ENCODE results near the gene NDUFA5. TPM values are rescaled to one million over a fixed set of nuclear protein-coding genes. Genes with fewer than 3 reads are reported as not detected.
"Not testable (repeated sequence)": the region's sequence is repeated elsewhere in the genome, so short reads cannot be mapped to it uniquely, and the experiment has no call there.

Gene NDUFA5
- total RNA-seq, 1 donor: 53.7 TPM

GRCh38 chr7:123571684-123572083 lies 14.1 kb upstream of the NDUFA5 start:
- H3K9me3 ChIP-seq (ENCODE audit: low read depth, low read length): no peaks in the 10 kb centered on the region
- H3K27me3 ChIP-seq (ENCODE audit: insufficient read depth, low read length): peaks cover 10% of the 10 kb centered on the region
- no peaks in the 10 kb centered on the region for H3K4me1 ChIP-seq (ENCODE audit: insufficient read depth, low read length)
- H3K4me3 ChIP-seq (ENCODE audit: low read length): no peak overlapping the region

- H3K9me3 ChIP-seq (ENCODE audit: low read depth, low read length): no peaks in the 10 kb centered on the region
- H3K4me1 ChIP-seq (ENCODE audit: insufficient read depth, low read length): no peaks in the 10 kb centered on the region
- H3K27me3 ChIP-seq (ENCODE audit: insufficient read depth, low read length): peaks cover 6% of the 10 kb centered on the region
- no peak overlapping the region for H3K4me3 ChIP-seq (ENCODE audit: low read length)
Measured at GRCh38 chr7:123571187-123571586, 13.6 kb upstream of the NDUFA5 start.

GRCh38 chr7:123570390-123571182 lies 13.0 kb upstream of the NDUFA5 start:
- Histone ChIP-seq H3K27me3 (ENCODE audit: insufficient read depth, low read length) (peaks cover 5% of the 10 kb centered on the region), H3K4me1 (ENCODE audit: insufficient read depth, low read length) (no peaks in the 10 kb centered on the region), H3K9me3 (ENCODE audit: low read depth, low read length) (no peaks in the 10 kb centered on the region), H3K4me3 (ENCODE audit: low read length) (no peak overlapping the region)

- H3K9me3 ChIP-seq (ENCODE audit: low read depth, low read length): no peaks in the 10 kb centered on the region
- H3K4me1 ChIP-seq (ENCODE audit: insufficient read depth, low read length): no peaks in the 10 kb centered on the region
Measured at GRCh38 chr7:123569352-123570010, 11.9 kb upstream of the NDUFA5 start.

GRCh38 chr7:123562121-123562520 lies 4.5 kb upstream of the NDUFA5 start:
- H3K27me3 ChIP-seq (ENCODE audit: insufficient read depth, low read length): no peaks in the 10 kb centered on the region
- H3K4me3 ChIP-seq (ENCODE audit: low read length): no peak overlapping the region
- peaks cover under 1% of the 10 kb centered on the region for H3K4me1 ChIP-seq (ENCODE audit: insufficient read depth, low read length)
- no peaks in the 10 kb centered on the region for H3K9me3 ChIP-seq (ENCODE audit: low read depth, low read length)

More at GRCh38 chr7:123569352-123570010, 11.9 kb upstream of the NDUFA5 start:
- H3K27me3 ChIP-seq (ENCODE audit: insufficient read depth, low read length): no peaks in the 10 kb centered on the region
- H3K4me3 ChIP-seq (ENCODE audit: low read length): no peak overlapping the region

- H3K4me3 ChIP-seq (ENCODE audit: low read length): peak overlapping the region; percentile 87
Measured at GRCh38 chr7:123558289-123558874, 764 bp upstream of the NDUFA5 start.

GRCh38 chr7:123557016-123557397 lies 611 bp downstream of the NDUFA5 start:
- Histone ChIP-seq H3K4me3 (ENCODE audit: low read length) (peak overlapping the region; percentile 87), H3K9me3 (ENCODE audit: low read depth, low read length) (no peaks in the 10 kb centered on the region), H3K4me1 (ENCODE audit: insufficient read depth, low read length) (peaks cover 17% of the 10 kb centered on the region), H3K27me3 (ENCODE audit: insufficient read depth, low read length) (no peaks in the 10 kb centered on the region)

More at GRCh38 chr7:123558289-123558874, 764 bp upstream of the NDUFA5 start:
- Histone ChIP-seq H3K9me3 (ENCODE audit: low read depth, low read length) (no peaks in the 10 kb centered on the region), H3K4me1 (ENCODE audit: insufficient read depth, low read length) (peaks cover 17% of the 10 kb centered on the region), H3K27me3 (ENCODE audit: insufficient read depth, low read length) (no peaks in the 10 kb centered on the region)

- H3K4me3 ChIP-seq (ENCODE audit: low read length): no peak overlapping the region
Measured at GRCh38 chr7:123555484-123555883, 2.1 kb downstream of the NDUFA5 start.

GRCh38 chr7:123553159-123553558 lies 4.5 kb downstream of the NDUFA5 start:
- Histone ChIP-seq H3K27me3 (ENCODE audit: insufficient read depth, low read length) (no peaks in the 10 kb centered on the region), H3K4me3 (ENCODE audit: low read length) (no peak overlapping the region), H3K4me1 (ENCODE audit: insufficient read depth, low read length) (peaks cover 17% of the 10 kb centered on the region), H3K9me3 (ENCODE audit: low read depth, low read length) (no peaks in the 10 kb centered on the region)

More at GRCh38 chr7:123555484-123555883, 2.1 kb downstream of the NDUFA5 start:
- H3K27me3 ChIP-seq (ENCODE audit: insufficient read depth, low read length): no peaks in the 10 kb centered on the region
- no peaks in the 10 kb centered on the region for H3K9me3 ChIP-seq (ENCODE audit: low read depth, low read length)
- H3K4me1 ChIP-seq (ENCODE audit: insufficient read depth, low read length): peaks cover 17% of the 10 kb centered on the region

- Histone ChIP-seq H3K4me3 (ENCODE audit: low read length) (no peak overlapping the region), H3K4me1 (ENCODE audit: insufficient read depth, low read length) (peaks cover 17% of the 10 kb centered on the region), H3K27me3 (ENCODE audit: insufficient read depth, low read length) (no peaks in the 10 kb centered on the region), H3K9me3 (ENCODE audit: low read depth, low read length) (no peaks in the 10 kb centered on the region)
Measured at GRCh38 chr7:123552641-123553040, 5.0 kb downstream of the NDUFA5 start.

- not testable (repeated sequence) for H3K27me3 ChIP-seq (ENCODE audit: insufficient read depth, low read length); H3K9me3 ChIP-seq (ENCODE audit: low read depth, low read length); H3K4me3 ChIP-seq (ENCODE audit: low read length)
- H3K4me1 ChIP-seq (ENCODE audit: insufficient read depth, low read length): peaks cover 16% of the 10 kb centered on the region
Measured at GRCh38 chr7:123552134-123552533, 5.5 kb downstream of the NDUFA5 start.

GRCh38 chr7:123548406-123548805 lies 9.2 kb downstream of the NDUFA5 start:
- no peaks in the 10 kb centered on the region for H3K27me3 ChIP-seq (ENCODE audit: insufficient read depth, low read length)
- no peaks in the 10 kb centered on the region for H3K9me3 ChIP-seq (ENCODE audit: low read depth, low read length)
- H3K4me1 ChIP-seq (ENCODE audit: insufficient read depth, low read length): no peaks in the 10 kb centered on the region
- no peak overlapping the region for H3K4me3 ChIP-seq (ENCODE audit: low read length)

- Histone ChIP-seq H3K27me3 (ENCODE audit: insufficient read depth, low read length) (no peaks in the 10 kb centered on the region), H3K9me3 (ENCODE audit: low read depth, low read length) (no peaks in the 10 kb centered on the region), H3K4me1 (ENCODE audit: insufficient read depth, low read length) (peaks cover 7% of the 10 kb centered on the region), H3K4me3 (ENCODE audit: low read length) (no peak overlapping the region)
Measured at GRCh38 chr7:123539871-123540270, 17.7 kb downstream of the NDUFA5 start.

GRCh38 chr7:123538897-123539296 lies 18.7 kb downstream of the NDUFA5 start:
- Histone ChIP-seq H3K4me3 (ENCODE audit: low read length) (no peak overlapping the region), H3K9me3 (ENCODE audit: low read depth, low read length) (no peaks in the 10 kb centered on the region), H3K4me1 (ENCODE audit: insufficient read depth, low read length) (peaks cover 11% of the 10 kb centered on the region), H3K27me3 (ENCODE audit: insufficient read depth, low read length) (peaks cover 4% of the 10 kb centered on the region)

GRCh38 chr7:123538189-123538714 lies 19.4 kb downstream of the NDUFA5 start:
- Histone ChIP-seq H3K4me3 (ENCODE audit: low read length) (no peak overlapping the region), H3K9me3 (ENCODE audit: low read depth, low read length) (no peaks in the 10 kb centered on the region), H3K4me1 (ENCODE audit: insufficient read depth, low read length) (peaks cover 12% of the 10 kb centered on the region), H3K27me3 (ENCODE audit: insufficient read depth, low read length) (peaks cover 11% of the 10 kb centered on the region)

Data from mononuclear cell (primary cell).